ENCODE data around the gene PRKAR2A. TPM values are rescaled to one million over a fixed set of nuclear protein-coding genes. Genes with fewer than 3 reads are reported as not detected.

Gene PRKAR2A
- total and polyA plus RNA-seq, 9 of the 15 experiments (the other 6 are each of a cell fraction or from before 2014, with no cell fraction given), result 15.9 to 84.5 (median 37.6) TPM

DNA sequence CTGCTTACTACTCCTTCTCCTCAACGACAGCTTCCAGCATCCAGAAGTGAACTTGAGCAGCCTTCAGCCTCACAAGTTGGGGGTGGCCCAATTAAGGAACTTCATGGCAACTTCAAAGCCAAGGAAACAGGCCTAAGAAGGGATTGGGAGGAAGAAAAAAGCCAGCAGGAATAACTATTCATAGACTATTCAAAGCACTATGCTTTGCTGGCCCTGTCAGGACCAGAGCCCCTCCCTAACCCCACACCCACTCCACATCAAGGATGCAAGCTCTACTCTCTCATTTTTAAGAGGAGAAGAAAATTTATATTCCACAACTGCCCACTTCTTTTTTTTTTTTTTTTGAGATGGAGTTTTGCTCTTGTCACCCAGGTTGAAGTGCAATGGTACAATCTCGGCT is 10.0 kb upstream of the PRKAR2A start:
- in situ Hi-C loops (cut with MboI), result no loop called here
- CTCF ChIA-PET (ENCODE audit: low intra/inter-chr PET ratio), result interaction anchor here (0.7 kb wide), 1 partner anchor 40 kb away, joined by 4 read pairs; no protein-coding TSS in a partner anchor

More for the DNA sequence above, 10.0 kb upstream of the PRKAR2A start:
- POLR2A ChIA-PET, result no interaction called here
- intact Hi-C loops (cut with micrococcal nuclease), result no loop called here
- no peak for FAIRE-seq
- no peaks in the 10 kb centered on the region for H3K9me3 ChIP-seq (replicated peaks; ENCODE audit: control insufficient read depth, insufficient read depth, low read depth, low read length)
- no peak overlapping the region for H2AFZ ChIP-seq (ENCODE audit: low read depth, low read length)
- H4K20me1 ChIP-seq (replicated peaks; ENCODE audit: control insufficient read depth, insufficient read depth, low read length), result no peaks in the 10 kb centered on the region
- DNase-seq (ENCODE audit: extremely low read depth in 1 of 4, low spot score in 3 of 4), result no peak
- no peaks in the 10 kb centered on the region for H3K27me3 ChIP-seq (ENCODE audit: control insufficient read depth in 2 of 2, insufficient read depth in 2 of 2, low read length in 2 of 2)
- H3K4me1 ChIP-seq (replicated peaks in 1 of 2; ENCODE audit: control insufficient read depth in 2 of 2, insufficient read depth in 2 of 2, low read length in 2 of 2), result peaks cover 4 to 9% of the 10 kb centered on the region in 2 experiments; a peak in 3 of 5 replicates
- no peak overlapping the region for H3K4me3 ChIP-seq
- H3K27ac ChIP-seq (ENCODE audit: extremely low read depth, low read depth, low read length), result no peak overlapping the region
- no peaks in the 10 kb centered on the region for H3K9me1 ChIP-seq (ENCODE audit: control insufficient read depth, insufficient read depth, low read length)
- no TSS peak for BruUV-seq (replicated peaks)
- no peak overlapping the region for H3K9ac ChIP-seq (ENCODE audit: insufficient read depth in 1 of 2, low read depth in 2 of 2, low read length in 2 of 2)
- no peaks in the 10 kb centered on the region for H3K79me2 ChIP-seq (ENCODE audit: control insufficient read depth, insufficient read depth, low read length)
- no peak overlapping the region for H3K4me2 ChIP-seq (ENCODE audit: insufficient read depth, low read length)
- WGBS (ENCODE audit: insufficient coverage, low coverage, missing lambda C conversion rate), result 58% methylated on average over 2 of the region's 2 CpGs
- ATAC-seq, result no peak
- no peak for TF ChIP-seq SMAD1 (IDR thresholded peaks at IDR 0.05; ENCODE audit: low read depth, low read length, partially characterized antibody)
- TF ChIP-seq, protein P1, sequence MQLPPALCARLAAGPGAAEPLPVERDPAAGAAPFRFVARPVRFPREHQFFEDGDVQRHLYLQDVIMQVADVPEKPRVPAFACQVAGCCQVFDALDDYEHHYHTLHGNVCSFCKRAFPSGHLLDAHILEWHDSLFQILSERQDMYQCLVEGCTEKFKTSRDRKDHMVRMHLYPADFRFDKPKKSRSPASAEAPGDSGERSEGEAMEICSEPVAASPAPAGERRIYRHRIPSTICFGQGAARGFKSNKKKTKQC (CRISPR knock-in tag; IDR thresholded peaks at IDR 0.05), result no peak
- TF ChIP-seq, protein P2, sequence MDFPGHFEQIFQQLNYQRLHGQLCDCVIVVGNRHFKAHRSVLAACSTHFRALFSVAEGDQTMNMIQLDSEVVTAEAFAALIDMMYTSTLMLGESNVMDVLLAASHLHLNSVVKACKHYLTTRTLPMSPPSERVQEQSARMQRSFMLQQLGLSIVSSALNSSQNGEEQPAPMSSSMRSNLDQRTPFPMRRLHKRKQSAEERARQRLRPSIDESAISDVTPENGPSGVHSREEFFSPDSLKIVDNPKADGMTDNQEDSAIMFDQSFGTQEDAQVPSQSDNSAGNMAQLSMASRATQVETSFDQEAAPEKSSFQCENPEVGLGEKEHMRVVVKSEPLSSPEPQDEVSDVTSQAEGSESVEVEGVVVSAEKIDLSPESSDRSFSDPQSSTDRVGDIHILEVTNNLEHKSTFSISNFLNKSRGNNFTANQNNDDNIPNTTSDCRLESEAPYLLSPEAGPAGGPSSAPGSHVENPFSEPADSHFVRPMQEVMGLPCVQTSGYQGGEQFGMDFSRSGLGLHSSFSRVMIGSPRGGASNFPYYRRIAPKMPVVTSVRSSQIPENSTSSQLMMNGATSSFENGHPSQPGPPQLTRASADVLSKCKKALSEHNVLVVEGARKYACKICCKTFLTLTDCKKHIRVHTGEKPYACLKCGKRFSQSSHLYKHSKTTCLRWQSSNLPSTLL (IDR thresholded peaks at IDR 0.05), result no peak
- TF ChIP-seq TAF15 (IDR thresholded peaks at IDR 0.05; ENCODE audit: low read depth, low read length), result no peak
- TF ChIP-seq ATF2 (CRISPR knock-in tag; IDR thresholded peaks at IDR 0.05), result no peak
- TF ChIP-seq SNRNP70 (optimal IDR thresholded peaks at IDR 0.05; ENCODE audit: low read depth, low read length), result no peak
- TF ChIP-seq MTA1 (IDR thresholded peaks at IDR 0.05; ENCODE audit: borderline replicate concordance), result no peak
- TF ChIP-seq TCFL5 (CRISPR knock-in tag; conservative IDR thresholded peaks at IDR 0.05), result no peak
- TF ChIP-seq, protein P3, sequence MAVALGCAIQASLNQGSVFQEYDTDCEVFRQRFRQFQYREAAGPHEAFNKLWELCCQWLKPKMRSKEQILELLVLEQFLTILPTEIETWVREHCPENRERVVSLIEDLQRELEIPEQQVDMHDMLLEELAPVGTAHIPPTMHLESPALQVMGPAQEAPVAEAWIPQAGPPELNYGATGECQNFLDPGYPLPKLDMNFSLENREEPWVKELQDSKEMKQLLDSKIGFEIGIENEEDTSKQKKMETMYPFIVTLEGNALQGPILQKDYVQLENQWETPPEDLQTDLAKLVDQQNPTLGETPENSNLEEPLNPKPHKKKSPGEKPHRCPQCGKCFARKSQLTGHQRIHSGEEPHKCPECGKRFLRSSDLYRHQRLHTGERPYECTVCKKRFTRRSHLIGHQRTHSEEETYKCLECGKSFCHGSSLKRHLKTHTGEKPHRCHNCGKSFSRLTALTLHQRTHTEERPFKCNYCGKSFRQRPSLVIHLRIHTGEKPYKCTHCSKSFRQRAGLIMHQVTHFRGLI (CRISPR knock-in tag; IDR thresholded peaks at IDR 0.05), result no peak
- TF ChIP-seq ZNF316 (IDR thresholded peaks at IDR 0.05), result no peak
- TF ChIP-seq POLR3G (IDR thresholded peaks at IDR 0.05; ENCODE audit: extremely low read depth, insufficient read length, insufficient replicate concordance), result no peak
- no peak for TF ChIP-seq MED1 (CRISPR knock-in tag; IDR thresholded peaks at IDR 0.05; ENCODE audit: borderline replicate concordance)
- TF ChIP-seq NRF1 (conservative IDR thresholded peaks at IDR 0.05 in 1 of 2, IDR thresholded peaks at IDR 0.05 in 1 of 2), result no peak
- no peak for TF ChIP-seq RBBP5 (IDR thresholded peaks at IDR 0.05; ENCODE audit: borderline replicate concordance, insufficient read depth, low read length, poor library complexity, severe bottlenecking)
- no peak for TF ChIP-seq HDAC3 (IDR thresholded peaks at IDR 0.05; ENCODE audit: borderline replicate concordance, partially characterized antibody)
- 0 out of 3 replicates have a peak, but pooled peaks cover 7% of the 10 kb centered on the region for H3K36me3 ChIP-seq (ENCODE audit: control insufficient read depth, insufficient read depth, low read length)

Data from K562 (cell line).